Measurements from ENCODE around the gene BBS7. TPM values are rescaled to one million over a fixed set of nuclear protein-coding genes. Genes with fewer than 3 reads are reported as not detected.

The BBS7 gene
- total and polyA plus RNA-seq, 2 experiments from 2014 or later: 14.8 to 30.8 TPM

DNA sequence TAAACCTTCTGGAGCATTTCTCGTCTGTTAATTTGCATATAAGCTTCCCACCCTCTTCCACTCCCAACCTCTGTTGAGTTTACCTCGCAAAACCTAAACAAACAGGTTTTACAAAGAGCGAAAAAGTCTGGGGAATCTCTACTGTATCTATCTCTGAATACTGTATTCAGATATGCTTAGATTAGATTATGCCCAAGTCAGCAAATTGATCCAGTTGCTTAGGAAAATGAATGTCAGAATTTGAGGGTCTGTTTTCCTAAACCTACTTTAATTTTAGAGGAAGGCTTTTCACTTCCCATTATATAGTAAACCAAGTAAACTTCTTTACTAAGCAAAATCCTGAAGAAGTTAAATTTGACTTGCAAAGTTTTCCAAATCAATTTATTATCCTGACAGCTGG lies 53.3 kb downstream of the BBS7 start:
- no peak for DNase-seq (ENCODE audit: low spot score)
- ATAC-seq: no peak

More for the DNA sequence above, 53.3 kb downstream of the BBS7 start:
- peaks cover 25% of the 10 kb centered on the region for H3K79me2 ChIP-seq (replicated peaks; ENCODE audit: insufficient read depth)
- H3K9me2 ChIP-seq (ENCODE audit: insufficient read depth): no peaks in the 10 kb centered on the region
- no peak overlapping the region for H3K4me3 ChIP-seq
- H3K36me3 ChIP-seq (ENCODE audit: insufficient read depth): peaks cover 96% of the 10 kb centered on the region
- no peak overlapping the region for H2AFZ ChIP-seq
- no peak overlapping the region for H3K27ac ChIP-seq (ENCODE audit: low read depth)
- no peak overlapping the region for H3K4me3 Mint-ChIP-seq
- H3K36me3 Mint-ChIP-seq (ENCODE audit: low read depth): peaks cover 85% of the 10 kb centered on the region
- no peaks in the 10 kb centered on the region for H3K4me1 Mint-ChIP-seq
- H3K9me3 Mint-ChIP-seq: no peaks in the 10 kb centered on the region
- no peak overlapping the region for H3K4me2 ChIP-seq
- H3K27ac Mint-ChIP-seq: no peak overlapping the region
- H4K20me1 ChIP-seq (replicated peaks; ENCODE audit: insufficient read depth): peaks cover 15% of the 10 kb centered on the region
- 0 out of 2 replicates have a peak, but pooled peaks cover 5% of the 10 kb centered on the region for H3K4me1 ChIP-seq (ENCODE audit: insufficient read depth)
- H3K27me3 Mint-ChIP-seq (ENCODE audit: insufficient read depth, low read depth, poor library complexity): no peaks in the 10 kb centered on the region
- peaks cover 5% of the 10 kb centered on the region; the same call in 1 of the 2 replicates for H3F3A ChIP-seq (replicated peaks; ENCODE audit: low read depth)
- no peaks in the 10 kb centered on the region for H3K27me3 ChIP-seq (ENCODE audit: insufficient read depth)
- TF ChIP-seq, protein P1, sequence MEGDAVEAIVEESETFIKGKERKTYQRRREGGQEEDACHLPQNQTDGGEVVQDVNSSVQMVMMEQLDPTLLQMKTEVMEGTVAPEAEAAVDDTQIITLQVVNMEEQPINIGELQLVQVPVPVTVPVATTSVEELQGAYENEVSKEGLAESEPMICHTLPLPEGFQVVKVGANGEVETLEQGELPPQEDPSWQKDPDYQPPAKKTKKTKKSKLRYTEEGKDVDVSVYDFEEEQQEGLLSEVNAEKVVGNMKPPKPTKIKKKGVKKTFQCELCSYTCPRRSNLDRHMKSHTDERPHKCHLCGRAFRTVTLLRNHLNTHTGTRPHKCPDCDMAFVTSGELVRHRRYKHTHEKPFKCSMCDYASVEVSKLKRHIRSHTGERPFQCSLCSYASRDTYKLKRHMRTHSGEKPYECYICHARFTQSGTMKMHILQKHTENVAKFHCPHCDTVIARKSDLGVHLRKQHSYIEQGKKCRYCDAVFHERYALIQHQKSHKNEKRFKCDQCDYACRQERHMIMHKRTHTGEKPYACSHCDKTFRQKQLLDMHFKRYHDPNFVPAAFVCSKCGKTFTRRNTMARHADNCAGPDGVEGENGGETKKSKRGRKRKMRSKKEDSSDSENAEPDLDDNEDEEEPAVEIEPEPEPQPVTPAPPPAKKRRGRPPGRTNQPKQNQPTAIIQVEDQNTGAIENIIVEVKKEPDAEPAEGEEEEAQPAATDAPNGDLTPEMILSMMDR (conservative IDR thresholded peaks at IDR 0.05; ENCODE audit: low read depth in 2 of 2): no peak
- TF ChIP-seq ZNF331 (CRISPR knock-in tag; IDR thresholded peaks at IDR 0.05; ENCODE audit: low read depth): no peak
- no peak for TF ChIP-seq ZNF114 (CRISPR knock-in tag; IDR thresholded peaks at IDR 0.05)
- TF ChIP-seq, protein P2, sequence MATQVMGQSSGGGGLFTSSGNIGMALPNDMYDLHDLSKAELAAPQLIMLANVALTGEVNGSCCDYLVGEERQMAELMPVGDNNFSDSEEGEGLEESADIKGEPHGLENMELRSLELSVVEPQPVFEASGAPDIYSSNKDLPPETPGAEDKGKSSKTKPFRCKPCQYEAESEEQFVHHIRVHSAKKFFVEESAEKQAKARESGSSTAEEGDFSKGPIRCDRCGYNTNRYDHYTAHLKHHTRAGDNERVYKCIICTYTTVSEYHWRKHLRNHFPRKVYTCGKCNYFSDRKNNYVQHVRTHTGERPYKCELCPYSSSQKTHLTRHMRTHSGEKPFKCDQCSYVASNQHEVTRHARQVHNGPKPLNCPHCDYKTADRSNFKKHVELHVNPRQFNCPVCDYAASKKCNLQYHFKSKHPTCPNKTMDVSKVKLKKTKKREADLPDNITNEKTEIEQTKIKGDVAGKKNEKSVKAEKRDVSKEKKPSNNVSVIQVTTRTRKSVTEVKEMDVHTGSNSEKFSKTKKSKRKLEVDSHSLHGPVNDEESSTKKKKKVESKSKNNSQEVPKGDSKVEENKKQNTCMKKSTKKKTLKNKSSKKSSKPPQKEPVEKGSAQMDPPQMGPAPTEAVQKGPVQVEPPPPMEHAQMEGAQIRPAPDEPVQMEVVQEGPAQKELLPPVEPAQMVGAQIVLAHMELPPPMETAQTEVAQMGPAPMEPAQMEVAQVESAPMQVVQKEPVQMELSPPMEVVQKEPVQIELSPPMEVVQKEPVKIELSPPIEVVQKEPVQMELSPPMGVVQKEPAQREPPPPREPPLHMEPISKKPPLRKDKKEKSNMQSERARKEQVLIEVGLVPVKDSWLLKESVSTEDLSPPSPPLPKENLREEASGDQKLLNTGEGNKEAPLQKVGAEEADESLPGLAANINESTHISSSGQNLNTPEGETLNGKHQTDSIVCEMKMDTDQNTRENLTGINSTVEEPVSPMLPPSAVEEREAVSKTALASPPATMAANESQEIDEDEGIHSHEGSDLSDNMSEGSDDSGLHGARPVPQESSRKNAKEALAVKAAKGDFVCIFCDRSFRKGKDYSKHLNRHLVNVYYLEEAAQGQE (IDR thresholded peaks at IDR 0.05; ENCODE audit: unreplicated experiment): no peak
- no peak for TF ChIP-seq POLR2AphosphoS5 (IDR thresholded peaks at IDR 0.05; ENCODE audit: low read depth)
- no peak for TF ChIP-seq JUNB (IDR thresholded peaks at IDR 0.05; ENCODE audit: unreplicated experiment)
- TF ChIP-seq NANOG (IDR thresholded peaks at IDR 0.05; ENCODE audit: borderline replicate concordance): no peak
- TF ChIP-seq, protein P3, sequence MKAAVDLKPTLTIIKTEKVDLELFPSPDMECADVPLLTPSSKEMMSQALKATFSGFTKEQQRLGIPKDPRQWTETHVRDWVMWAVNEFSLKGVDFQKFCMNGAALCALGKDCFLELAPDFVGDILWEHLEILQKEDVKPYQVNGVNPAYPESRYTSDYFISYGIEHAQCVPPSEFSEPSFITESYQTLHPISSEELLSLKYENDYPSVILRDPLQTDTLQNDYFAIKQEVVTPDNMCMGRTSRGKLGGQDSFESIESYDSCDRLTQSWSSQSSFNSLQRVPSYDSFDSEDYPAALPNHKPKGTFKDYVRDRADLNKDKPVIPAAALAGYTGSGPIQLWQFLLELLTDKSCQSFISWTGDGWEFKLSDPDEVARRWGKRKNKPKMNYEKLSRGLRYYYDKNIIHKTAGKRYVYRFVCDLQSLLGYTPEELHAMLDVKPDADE (IDR thresholded peaks at IDR 0.05): no peak
